ENCODE measurements around the gene IQCF6. TPM values are rescaled to one million over a fixed set of nuclear protein-coding genes. Genes with fewer than 3 reads are reported as not detected.
"Not testable (repeated sequence)": the region's sequence is repeated elsewhere in the genome, so short reads cannot be mapped to it uniquely, and the experiment has no call there.

The IQCF6 gene
- total RNA-seq, 2 donors from 2014 or later, result not detected

- H3K36me3 ChIP-seq, result no peaks in the 10 kb centered on the region
- H3K4me3 ChIP-seq, result no peak overlapping the region
- TF ChIP-seq, protein P1, sequence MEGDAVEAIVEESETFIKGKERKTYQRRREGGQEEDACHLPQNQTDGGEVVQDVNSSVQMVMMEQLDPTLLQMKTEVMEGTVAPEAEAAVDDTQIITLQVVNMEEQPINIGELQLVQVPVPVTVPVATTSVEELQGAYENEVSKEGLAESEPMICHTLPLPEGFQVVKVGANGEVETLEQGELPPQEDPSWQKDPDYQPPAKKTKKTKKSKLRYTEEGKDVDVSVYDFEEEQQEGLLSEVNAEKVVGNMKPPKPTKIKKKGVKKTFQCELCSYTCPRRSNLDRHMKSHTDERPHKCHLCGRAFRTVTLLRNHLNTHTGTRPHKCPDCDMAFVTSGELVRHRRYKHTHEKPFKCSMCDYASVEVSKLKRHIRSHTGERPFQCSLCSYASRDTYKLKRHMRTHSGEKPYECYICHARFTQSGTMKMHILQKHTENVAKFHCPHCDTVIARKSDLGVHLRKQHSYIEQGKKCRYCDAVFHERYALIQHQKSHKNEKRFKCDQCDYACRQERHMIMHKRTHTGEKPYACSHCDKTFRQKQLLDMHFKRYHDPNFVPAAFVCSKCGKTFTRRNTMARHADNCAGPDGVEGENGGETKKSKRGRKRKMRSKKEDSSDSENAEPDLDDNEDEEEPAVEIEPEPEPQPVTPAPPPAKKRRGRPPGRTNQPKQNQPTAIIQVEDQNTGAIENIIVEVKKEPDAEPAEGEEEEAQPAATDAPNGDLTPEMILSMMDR (IDR thresholded peaks at IDR 0.05), result no peak
- H3K27ac ChIP-seq, result no peak overlapping the region
- H3K27me3 ChIP-seq, result no peaks in the 10 kb centered on the region
- no peaks in the 10 kb centered on the region for H3K4me1 ChIP-seq
- no peaks in the 10 kb centered on the region for H3K9me3 ChIP-seq
- no peak for DNase-seq (ENCODE audit: low spot score)
Observed at GRCh38 chr3:51789437-51789836, 10.4 kb upstream of the IQCF6 start.

DNA sequence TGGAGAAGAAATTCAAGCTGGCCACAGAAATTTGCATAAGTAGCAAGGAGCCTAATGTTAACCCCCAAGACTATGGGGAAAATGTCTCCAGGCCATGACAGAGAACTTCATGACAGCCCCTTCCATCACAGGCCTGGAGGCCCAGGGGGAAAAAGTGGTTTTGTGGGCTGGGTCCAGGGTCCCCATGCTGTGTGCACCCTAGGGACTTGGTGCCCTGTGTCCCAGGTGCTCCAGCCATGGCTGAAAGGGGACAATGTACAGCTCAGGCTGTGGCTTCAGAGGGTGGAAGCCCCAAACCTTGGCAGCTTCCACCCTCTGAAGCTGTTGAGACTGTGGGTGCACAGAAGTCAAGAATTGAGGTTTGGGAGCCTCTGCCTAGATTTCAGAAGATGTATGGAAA lies 8.5 kb upstream of the IQCF6 start:
- H3K27me3 ChIP-seq; H3K4me1 ChIP-seq; H3K36me3 ChIP-seq; H3K27ac ChIP-seq; H3K9me3 ChIP-seq; DNase-seq (ENCODE audit: low spot score); H3K4me3 ChIP-seq: not testable (repeated sequence)

GRCh38 chr3:51786267-51786666 lies 7.2 kb upstream of the IQCF6 start:
- Histone ChIP-seq H3K36me3 (no peaks in the 10 kb centered on the region), H3K27me3 (no peaks in the 10 kb centered on the region), H3K4me3 (no peak overlapping the region), H3K4me1 (no peaks in the 10 kb centered on the region), H3K9me3 (no peaks in the 10 kb centered on the region), H3K27ac (no peak overlapping the region)
- TF ChIP-seq, protein P1 (IDR thresholded peaks at IDR 0.05), result no peak
- DNase-seq (ENCODE audit: low spot score), result no peak

DNA sequence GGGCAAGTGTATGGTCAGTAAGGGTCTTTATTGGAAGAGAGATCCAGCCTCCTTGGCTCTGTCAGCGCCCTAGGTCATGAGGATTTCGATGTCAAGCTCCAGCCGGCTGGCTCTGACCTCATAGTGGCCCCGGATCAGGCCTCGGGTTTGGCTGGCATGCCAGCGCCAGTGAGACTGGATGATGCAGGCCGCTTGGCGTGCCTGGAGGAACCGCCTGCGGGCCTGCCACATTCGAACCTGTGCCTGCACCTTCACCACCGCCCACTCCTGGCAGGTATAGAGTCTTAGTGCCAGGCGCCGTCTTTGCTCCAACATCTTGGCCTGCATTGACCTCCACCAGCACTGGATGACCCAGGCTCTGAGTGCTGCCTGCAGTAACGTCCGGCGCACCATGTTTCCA lies 483 bp downstream of the IQCF6 start:
- Histone ChIP-seq H3K4me1 (peaks cover 0 to 6% of the 10 kb centered on the region in 2 donors), H3K36me3 (no peaks in the 10 kb centered on the region), H3K9me3 (no peaks in the 10 kb centered on the region), H3K27me3 (no peaks in the 10 kb centered on the region), H3K27ac (no peak overlapping the region), H3K4me3 (no peak overlapping the region)
- no peak for DNase-seq (ENCODE audit: low spot score)
- TF ChIP-seq, protein P1 (IDR thresholded peaks at IDR 0.05), result no peak

DNA sequence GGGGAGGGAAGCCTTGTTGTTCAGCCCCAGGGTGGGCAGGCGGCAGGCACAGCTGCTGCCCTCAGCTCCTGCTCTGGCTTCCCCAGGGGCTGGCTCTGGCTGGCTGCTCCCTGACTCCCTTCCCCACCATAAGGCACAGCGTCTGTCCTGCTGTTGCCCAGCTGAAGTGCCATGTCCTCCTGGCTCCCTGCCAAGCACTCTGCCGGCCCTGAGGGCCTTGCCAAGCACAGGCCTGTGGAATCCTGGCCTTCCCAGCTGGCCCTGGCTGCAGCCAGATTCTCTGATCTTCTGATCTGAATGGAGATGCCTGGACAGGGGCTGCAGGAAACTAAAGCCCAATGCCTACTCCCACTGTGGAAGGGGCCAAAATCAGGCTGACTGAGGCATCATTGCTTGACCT lies 1.1 kb downstream of the IQCF6 start:
- no peaks in the 10 kb centered on the region for H3K9me3 ChIP-seq
- H3K36me3 ChIP-seq, result no peaks in the 10 kb centered on the region
- H3K27me3 ChIP-seq, result no peaks in the 10 kb centered on the region
- H3K27ac ChIP-seq, result no peak overlapping the region
- H3K4me3 ChIP-seq, result no peak overlapping the region
- TF ChIP-seq, protein P1 (IDR thresholded peaks at IDR 0.05), result no peak
- no peak for DNase-seq (ENCODE audit: low spot score)
- peaks cover 0 to 6% of the 10 kb centered on the region in 2 donors for H3K4me1 ChIP-seq

DNA sequence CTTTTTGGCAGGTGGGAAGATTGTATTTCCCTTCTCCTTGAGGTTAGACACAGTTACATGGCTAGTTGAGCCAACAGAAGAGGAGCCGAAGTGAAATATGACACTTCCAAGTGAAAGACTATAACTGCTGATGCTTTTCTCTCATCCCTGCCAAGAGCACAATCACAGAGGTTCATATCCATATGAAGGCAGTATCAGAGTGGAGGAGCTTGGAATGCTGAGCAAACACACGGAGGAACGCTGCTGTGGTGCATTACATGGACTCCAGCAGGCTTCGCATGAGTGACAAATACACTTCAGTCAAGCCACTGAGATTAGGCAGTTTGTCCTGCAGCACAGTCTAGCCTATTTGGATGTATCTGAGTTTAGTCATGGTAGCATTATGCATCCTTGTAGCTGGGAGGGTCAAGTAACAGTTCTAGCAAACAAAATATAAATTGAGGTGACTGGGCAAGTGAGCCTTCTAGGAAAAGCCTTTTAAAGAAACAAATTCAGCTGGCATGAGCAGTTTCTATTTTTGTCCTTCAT lies 5.4 kb downstream of the IQCF6 start:
- H3K36me3 ChIP-seq, result no peaks in the 10 kb centered on the region
- no peak for DNase-seq (ENCODE audit: low spot score)
- no peaks in the 10 kb centered on the region for H3K27me3 ChIP-seq
- no peaks in the 10 kb centered on the region for H3K9me3 ChIP-seq
- H3K4me3 ChIP-seq, result no peak overlapping the region
- no peak overlapping the region for H3K27ac ChIP-seq
- TF ChIP-seq, protein P1 (IDR thresholded peaks at IDR 0.05), result no peak
- H3K4me1 ChIP-seq, result peaks cover 0 to 6% of the 10 kb centered on the region in 2 donors
